GM12878 (cell line): Measurements from ENCODE around the gene RPSA. TPM values are rescaled to one million over a fixed set of nuclear protein-coding genes. Genes with fewer than 3 reads are reported as not detected.

ENCODE experiments used
- ATAC-seq: fragments of 200-7000 bp; cut with Tn5 transposase; 3 replicates; pipeline ENCODE4 v1.9.1; 2020; ENCODE audit warnings: mild to moderate bottlenecking, moderate library complexity
- BruUV-seq: library from RNA; stranded (reverse); fragments of 400-500 nt; replicated peaks from 2 replicates; lab custom pipeline; 2021; lab: Mats Ljungman, UMichigan
- CTCF ChIA-PET: fragments of 300-600 bp; sonication (Branson Sonifier 250); formaldehyde crosslinking; extraction: SDS; loops from one replicate; lab custom pipeline; 2021; ENCODE audit warnings: inconsistent platforms; lab: Yijun Ruan, JAX
- POLR2A ChIA-PET: fragments of 350-600 bp; formaldehyde crosslinking; extraction: SDS; loops from one replicate; lab custom pipeline; 2021; ENCODE audit warnings: inconsistent platforms; lab: Charles Lee
- RAD21 ChIA-PET: fragments of 300-600 bp; sonication (Branson Sonifier 250); formaldehyde crosslinking; loops from one replicate; lab custom pipeline; 2023; ENCODE audit warnings: antibody characterized with exemption; ENCODE audit not compliant: unreplicated experiment; lab: Charles Lee
- SMC1A ChIA-PET: fragments of 300-600 bp; sonication (Branson Sonifier 250); formaldehyde crosslinking; loops from one replicate; lab custom pipeline; 2023; ENCODE audit not compliant: unreplicated experiment, uncharacterized antibody; lab: Charles Lee
- DNase-seq: peaks from one replicate; pipeline ENCODE4 v3.0.0-alpha.2; 2011; ENCODE audit warnings: low read depth, low spot score
- FAIRE-seq: peaks from 3 replicates; lab custom pipeline; 2011; peaks lifted over from hg19 to GRCh38; lab: Jason Lieb, UNC
- H2AFZ ChIP-seq: 2 replicates; pipeline ENCODE4 v1.6.0; 2011; ENCODE audit warnings: low read depth, low read length, control low read depth; ENCODE audit not compliant: control insufficient read depth
- H3K27ac ChIP-seq: 2 replicates; pipeline ENCODE4 v1.5.1; 2011; ENCODE audit warnings: control low read depth; ENCODE audit not compliant: control insufficient read depth, insufficient read depth
- H3K27me3 ChIP-seq, 2 experiments: replicated peaks in 1 of 2; 2 replicates each; pipeline versions ENCODE4 v1.6.0 to v1.6.1; 2011; ENCODE audit warnings: low read length in 1 of 2; ENCODE audit not compliant: control insufficient read depth in 2 of 2, insufficient read depth in 2 of 2
- H3K36me3 ChIP-seq, 2 experiments: 2 replicates each; pipeline ENCODE4 v1.5.1; 2011; ENCODE audit warnings: low read length in 1 of 2; ENCODE audit not compliant: control insufficient read depth in 2 of 2, insufficient read depth in 2 of 2
- H3K4me1 ChIP-seq: 2 replicates; pipeline ENCODE4 v1.6.1; 2011; ENCODE audit warnings: mild to moderate bottlenecking, low read length, moderate library complexity, mixed read lengths; ENCODE audit not compliant: control insufficient read depth, insufficient read depth
- H3K4me2 ChIP-seq: 2 replicates; pipeline ENCODE4 v1.6.0; 2011; ENCODE audit warnings: control low read depth; ENCODE audit not compliant: control insufficient read depth, insufficient read depth
- H3K4me3 ChIP-seq: fragments of 200-600 bp; sonication (generic); 2 replicates; pipeline ENCODE4 v1.5.1; 2016
- H3K79me2 ChIP-seq: 2 replicates; pipeline ENCODE4 v1.6.0; 2011; ENCODE audit warnings: low read length; ENCODE audit not compliant: control insufficient read depth, insufficient read depth
- H3K9ac ChIP-seq: 2 replicates; pipeline ENCODE4 v1.8.0; 2011; ENCODE audit warnings: low read length, control low read depth, mixed read lengths; ENCODE audit not compliant: control insufficient read depth, insufficient read depth
- H3K9me3 ChIP-seq: replicated peaks from 3 replicates; pipeline ENCODE4 v1.5.1; 2011; ENCODE audit warnings: mild to moderate bottlenecking, low read length; ENCODE audit not compliant: control insufficient read depth, insufficient read depth
- H4K20me1 ChIP-seq: 2 replicates; pipeline ENCODE4 v1.6.0; 2011; ENCODE audit not compliant: control insufficient read depth, insufficient read depth
- E2F8 ChIP-seq: fragments of 450-650 bp; IDR thresholded peaks from 2 replicates; pipeline ENCODE4 v1.6.1; 2018; ENCODE audit warnings: mild to moderate bottlenecking, low read depth, moderate library complexity; ENCODE audit not compliant: partially characterized antibody
- FOXM1 ChIP-seq: IDR thresholded peaks from 2 replicates; pipeline ENCODE4 v1.6.1; 2012; ENCODE audit warnings: low read depth, mild to moderate bottlenecking, inconsistent platforms, low read length, moderate library complexity
- KAT2A ChIP-seq: conservative IDR thresholded peaks from 2 replicates; pipeline ENCODE4 v1.6.1; 2011; ENCODE audit warnings: low read depth, low read length; ENCODE audit not compliant: control insufficient read depth
- MEF2A ChIP-seq: IDR thresholded peaks from 2 replicates; pipeline ENCODE4 v1.6.1; 2011; ENCODE audit warnings: low read depth, mild to moderate bottlenecking, low read length, moderate library complexity; ENCODE audit not compliant: insufficient read depth
- MEF2B ChIP-seq: fragments of 450-650 bp; IDR thresholded peaks from 2 replicates; pipeline ENCODE4 v1.6.1; 2018; ENCODE audit warnings: mild to moderate bottlenecking, moderate library complexity; ENCODE audit not compliant: partially characterized antibody, poor library complexity, severe bottlenecking
- PAX5 ChIP-seq: IDR thresholded peaks from 2 replicates; pipeline ENCODE4 v1.6.1; 2011; ENCODE audit warnings: low read depth, low read length, borderline replicate concordance
- RFX5 ChIP-seq: IDR thresholded peaks from 2 replicates; pipeline ENCODE4 v1.6.1; 2011; ENCODE audit warnings: low read depth, low read length, improper control_type of control experiment
- SMC3 ChIP-seq: IDR thresholded peaks from 2 replicates; pipeline ENCODE4 v1.6.1; 2011; ENCODE audit warnings: low read length, improper control_type of control experiment, borderline replicate concordance
- TBL1XR1 ChIP-seq: IDR thresholded peaks from 2 replicates; pipeline ENCODE4 v1.6.1; 2012; ENCODE audit warnings: low read depth, low read length, improper control_type of control experiment
- TCF3 ChIP-seq: IDR thresholded peaks from 2 replicates; pipeline ENCODE4 v1.6.1; 2012; ENCODE audit warnings: low read depth, mild to moderate bottlenecking, low read length, borderline replicate concordance; ENCODE audit not compliant: insufficient read depth
- TCF7 ChIP-seq: IDR thresholded peaks from 2 replicates; pipeline ENCODE4 v1.6.1; 2014; ENCODE audit warnings: antibody characterized with exemption, borderline replicate concordance
- WGBS: methylation state at CpG from one replicate; pipeline ENCODE4 v1.1.6; 2016; ENCODE audit warnings: low lambda C conversion rate; ENCODE audit not compliant: insufficient replicate concordance, insufficient coverage; ENCODE audit errors: missing lambda C conversion rate; 5-methylcytosine and 5-hydroxymethylcytosine counted together
- in situ Hi-C: fragments of 300-500 bp; cut with MboI; formaldehyde crosslinking; loops from 9 replicates; pipeline ENCODE4 v1.14.3; 2018; ENCODE audit warnings: mixed read lengths
- intact Hi-C: fragments of 100-400 bp; cut with micrococcal nuclease; formaldehyde crosslinking; loops from one replicate; pipeline ENCODE4 v1.14.2; 2022; ENCODE audit not compliant: unreplicated experiment
- polyA plus RNA-seq, 11 experiments: library from polyadenylated mRNA; depleted of rRNA in 4 of 11; unstranded in 6 of 11; stranded (reverse) in 5 of 11; fragments of >200 nt; fragmentation: Nextera tagmentation in 4 of 11; fragmentation: Illumina TruSeq in 1 of 11; extraction: Ambion mirVana in 4 of 11; extraction: Trizol in 1 of 11; gene quantifications; 1 replicate in 1 of 11; 2 replicates in 10 of 11; pipeline versions ENCODE4 v1.2.1 to v1.2.3, GENCODE V29; 2011 to 2016; ENCODE audit warnings: inconsistent platforms in 2 of 11, missing spikeins in 2 of 11, low read depth in 1 of 11
- total RNA-seq, 4 experiments: library from RNA; depleted of rRNA in 3 of 4; stranded (reverse); fragments of >200 nt in 3 of 4; fragmentation: Illumina TruSeq in 1 of 4; extraction: Trizol in 1 of 4; gene quantifications; 2 replicates each; pipeline versions ENCODE4 v1.2.1 to v1.2.3, GENCODE V29; 2013 to 2021
- TF ChIP-seq, protein P1 (sequence below): fragments of 450-650 bp; IDR thresholded peaks from 2 replicates; pipeline ENCODE4 v1.6.1; 2017; ENCODE audit warnings: low read depth, mild to moderate bottlenecking, moderate library complexity

Gene RPSA
- total and polyA plus RNA-seq, 10 of the 15 experiments (the other 5 are each of a cell fraction or from before 2014, with no cell fraction given): 1,012 to 5,036 (median 3,460) TPM

GRCh38 chr3:39445927-39446326 is 39.4 kb downstream of the RPSA start:
- no peak for TF ChIP-seq RFX5
- ATAC-seq (no peak), DNase-seq (no peak), FAIRE-seq (no peak)
- H3K4me3 ChIP-seq: no peak overlapping the region
- WGBS: 0% methylated on average over 2 of the region's 2 CpGs
- no peaks in the 10 kb centered on the region for H3K36me3 ChIP-seq
- no peaks in the 10 kb centered on the region; a peak in 1 of 4 replicates for H3K27me3 ChIP-seq
- H3K79me2 ChIP-seq: no peaks in the 10 kb centered on the region
- H3K9ac ChIP-seq: no peak overlapping the region
- no peaks in the 10 kb centered on the region for H4K20me1 ChIP-seq
- POLR2A ChIA-PET: no interaction called here
- no TSS peak for BruUV-seq
- no peaks in the 10 kb centered on the region for H3K9me3 ChIP-seq
- no peak overlapping the region for H2AFZ ChIP-seq
- no peak overlapping the region for H3K27ac ChIP-seq
- intact Hi-C loops: loop anchor here (10.0 kb wide), 1 partner anchor 729 kb away; no protein-coding TSS in a partner anchor
- in situ Hi-C loops: no loop called here
- RAD21 ChIA-PET: interaction anchor here (1.0 to 1.6 kb wide), 2 partner anchors 39 to 52 kb away, joined by 3 to 5 read pairs; partner anchors contain the start of gene RPSA
- CTCF ChIA-PET: interaction anchor here (0.7 to 4.7 kb wide), 18 partner anchors 9 to 733 kb away, joined by 3 to 60 read pairs (median 6); partner anchors contain the start of gene RPSA
- no peaks in the 10 kb centered on the region for H3K4me1 ChIP-seq
- no peak overlapping the region for H3K4me2 ChIP-seq
- SMC1A ChIA-PET: interaction anchor here (1.1 to 2.5 kb wide), 4 partner anchors 15 to 59 kb away, joined by 3 to 20 read pairs (median 3); no protein-coding TSS in a partner anchor

- no peaks in the 10 kb centered on the region for H3K36me3 ChIP-seq
- 64% methylated on average over 2 of the region's 2 CpGs for WGBS
- no peak overlapping the region for H3K4me2 ChIP-seq
- in situ Hi-C loops (no loop called here), intact Hi-C loops (loop anchor here (10.0 kb wide), 1 partner anchor 728 kb away; no protein-coding TSS in a partner anchor)
- H3K9ac ChIP-seq: no peak overlapping the region
- no TSS peak for BruUV-seq
- no peak for ATAC-seq
- no peak overlapping the region for H3K4me3 ChIP-seq
- H4K20me1 ChIP-seq: no peaks in the 10 kb centered on the region
- no peaks in the 10 kb centered on the region for H3K4me1 ChIP-seq
- no peaks in the 10 kb centered on the region; a peak in 1 of 4 replicates for H3K27me3 ChIP-seq
- H2AFZ ChIP-seq: no peak overlapping the region
- FAIRE-seq: no peak
- SMC1A ChIA-PET: interaction anchor here (1.1 to 2.5 kb wide), 5 partner anchors 15 to 60 kb away, joined by 3 to 20 read pairs (median 3); no protein-coding TSS in a partner anchor
- no peaks in the 10 kb centered on the region for H3K9me3 ChIP-seq
- no peak for DNase-seq
- no peaks in the 10 kb centered on the region for H3K79me2 ChIP-seq
- CTCF ChIA-PET: interaction anchor here (0.6 to 4.7 kb wide), 23 partner anchors 9 to 732 kb away, joined by 3 to 60 read pairs (median 5); partner anchors contain the start of gene RPSA
- no peak overlapping the region for H3K27ac ChIP-seq
- POLR2A ChIA-PET: no interaction called here
- RAD21 ChIA-PET: interaction anchor here (1.0 to 1.6 kb wide), 2 partner anchors 40 to 52 kb away, joined by 3 to 5 read pairs; partner anchors contain the start of gene RPSA
- TF ChIP-seq TCF7: no peak
- no peak for TF ChIP-seq SMC3
- no peak for TF ChIP-seq TBL1XR1
- no peak for TF ChIP-seq FOXM1
- TF ChIP-seq MEF2A: no peak
- TF ChIP-seq MEF2B: no peak
- TF ChIP-seq, protein P1, sequence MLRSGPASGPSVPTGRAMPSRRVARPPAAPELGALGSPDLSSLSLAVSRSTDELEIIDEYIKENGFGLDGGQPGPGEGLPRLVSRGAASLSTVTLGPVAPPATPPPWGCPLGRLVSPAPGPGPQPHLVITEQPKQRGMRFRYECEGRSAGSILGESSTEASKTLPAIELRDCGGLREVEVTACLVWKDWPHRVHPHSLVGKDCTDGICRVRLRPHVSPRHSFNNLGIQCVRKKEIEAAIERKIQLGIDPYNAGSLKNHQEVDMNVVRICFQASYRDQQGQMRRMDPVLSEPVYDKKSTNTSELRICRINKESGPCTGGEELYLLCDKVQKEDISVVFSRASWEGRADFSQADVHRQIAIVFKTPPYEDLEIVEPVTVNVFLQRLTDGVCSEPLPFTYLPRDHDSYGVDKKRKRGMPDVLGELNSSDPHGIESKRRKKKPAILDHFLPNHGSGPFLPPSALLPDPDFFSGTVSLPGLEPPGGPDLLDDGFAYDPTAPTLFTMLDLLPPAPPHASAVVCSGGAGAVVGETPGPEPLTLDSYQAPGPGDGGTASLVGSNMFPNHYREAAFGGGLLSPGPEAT: no peak
- no peak for TF ChIP-seq E2F8
- no peak for TF ChIP-seq KAT2A
- TF ChIP-seq PAX5: no peak
- no peak for TF ChIP-seq TCF3
- TF ChIP-seq RFX5: no peak
Measured at GRCh38 chr3:39446444-39446843, 39.9 kb downstream of the RPSA start.
